MM.1S (cell line): ENCODE data around the gene INO80.

Experiments
- DNase-seq: peaks from one replicate; pipeline ENCODE4 v3.0.0-alpha.2; 2015
- H2AFZ ChIP-seq: fragments of 300-600 bp; sonication (generic); 2 replicates; pipeline ENCODE4 v1.6.0; 2016; ENCODE audit warnings: antibody characterized with exemption, low read length
- H3F3A ChIP-seq: fragments of 300-600 bp; sonication (generic); 2 replicates; pipeline ENCODE4 v1.6.1; 2016; ENCODE audit warnings: mild to moderate bottlenecking, antibody characterized with exemption, low read length, moderate library complexity, mixed read lengths; ENCODE audit not compliant: insufficient read depth
- H3K27ac ChIP-seq: fragments of 300-600 bp; sonication (generic); 2 replicates; pipeline ENCODE4 v1.5.1; 2016; ENCODE audit warnings: mild to moderate bottlenecking, low read length
- H3K27me3 ChIP-seq: fragments of 300-600 bp; sonication (generic); replicated peaks from 2 replicates; pipeline ENCODE4 v1.6.0; 2016; ENCODE audit warnings: low read length; ENCODE audit not compliant: insufficient read depth
- H3K36me3 ChIP-seq: fragments of 300-600 bp; sonication (generic); replicated peaks from 2 replicates; pipeline ENCODE4 v1.6.1; 2016; ENCODE audit warnings: mild to moderate bottlenecking, low read length, mixed read lengths; ENCODE audit not compliant: insufficient read depth
- H3K4me1 ChIP-seq: fragments of 300-600 bp; sonication (generic); 2 replicates; pipeline ENCODE4 v1.6.1; 2016; ENCODE audit warnings: low read length, mixed read lengths
- H3K4me2 ChIP-seq: fragments of 300-600 bp; sonication (generic); 2 replicates; pipeline ENCODE4 v1.6.0; 2016; ENCODE audit warnings: low read depth, low read length
- H3K4me3 ChIP-seq: fragments of 300-600 bp; sonication (generic); 2 replicates; pipeline ENCODE4 v1.5.1; 2016; ENCODE audit warnings: low read length, mixed read lengths
- H3K79me2 ChIP-seq: fragments of 300-600 bp; sonication (generic); 2 replicates; pipeline ENCODE4 v1.6.1; 2016; ENCODE audit warnings: mixed run types, low read length, mixed read lengths
- H3K9ac ChIP-seq: fragments of 300-600 bp; sonication (generic); 2 replicates; pipeline ENCODE4 v1.6.1; 2016; ENCODE audit warnings: low read length, mixed read lengths
- H3K9me2 ChIP-seq: fragments of 300-600 bp; sonication (generic); replicated peaks from 2 replicates; pipeline ENCODE4 v1.6.1; 2016; ENCODE audit warnings: mild to moderate bottlenecking, low read length, mixed read lengths; ENCODE audit not compliant: insufficient read depth
- H3K9me3 ChIP-seq: fragments of 300-600 bp; sonication (generic); replicated peaks from 2 replicates; pipeline ENCODE4 v1.6.1; 2016; ENCODE audit warnings: mild to moderate bottlenecking, low read length, mixed read lengths; ENCODE audit not compliant: insufficient read depth
- H4K20me1 ChIP-seq: fragments of 300-600 bp; sonication (generic); 2 replicates; pipeline ENCODE4 v1.6.1; 2016; ENCODE audit warnings: mild to moderate bottlenecking, low read length, moderate library complexity, mixed read lengths; ENCODE audit not compliant: insufficient read depth
- CTCF ChIP-seq: fragments of 300-600 bp; sonication (generic); IDR thresholded peaks from 2 replicates; pipeline ENCODE4 v1.5.1; 2016; ENCODE audit warnings: antibody characterized with exemption, low read length, mixed read lengths
- EZH2 ChIP-seq: fragments of 300-600 bp; sonication (generic); optimal IDR thresholded peaks from 2 replicates; pipeline ENCODE3; 2017; ENCODE audit warnings: low read depth, mild to moderate bottlenecking, antibody characterized with exemption, low read length, mixed read lengths
- EZH2phosphoT487 ChIP-seq: fragments of 300-600 bp; sonication (generic); IDR thresholded peaks from 2 replicates; pipeline ENCODE4 v1.6.1; 2018; ENCODE audit warnings: antibody characterized with exemption, low read length

INO80 gene

GRCh38 chr15:40942337-40942854 is 173.7 kb downstream of the INO80 start:
- Histone ChIP-seq H3K9me3 (no peaks in the 10 kb centered on the region), H3K4me2 (peak overlapping the region; percentile 93), H3K9me2 (no peaks in the 10 kb centered on the region), H3K4me3 (peak overlapping the region; percentile 67), H3K27me3 (no peaks in the 10 kb centered on the region), H3K4me1 (peaks cover 23% of the 10 kb centered on the region), H4K20me1 (no peaks in the 10 kb centered on the region), H3F3A (peaks cover 23% of the 10 kb centered on the region), H3K36me3 (no peaks in the 10 kb centered on the region), H3K27ac (peak overlapping the region; percentile 38; the same call in 1 of the 2 replicates), H3K79me2 (no peaks in the 10 kb centered on the region), H2AFZ (peak overlapping the region; percentile 98), H3K9ac (peak overlapping the region; percentile 62)
- no peak for DNase-seq
- TF ChIP-seq EZH2phosphoT487 (no peak), EZH2 (no peak), CTCF (no peak)

- Histone ChIP-seq H3K4me2 (peak overlapping the region; percentile 93), H3K27me3 (no peaks in the 10 kb centered on the region), H3K9me2 (no peaks in the 10 kb centered on the region), H3F3A (peaks cover 23% of the 10 kb centered on the region), H3K9me3 (no peaks in the 10 kb centered on the region), H3K79me2 (no peaks in the 10 kb centered on the region), H3K27ac (peak overlapping the region; percentile 48; the same call in 1 of the 2 replicates), H3K9ac (peak overlapping the region; percentile 70), H4K20me1 (no peaks in the 10 kb centered on the region), H3K36me3 (no peaks in the 10 kb centered on the region), H3K4me3 (peak overlapping the region; percentile 67), H2AFZ (peak overlapping the region; percentile 98), H3K4me1 (peaks cover 23% of the 10 kb centered on the region)
- TF ChIP-seq CTCF (peak; percentile 24; the same call in 1 of the 2 replicates), EZH2phosphoT487 (no peak)
- DNase-seq, result peak; percentile 91
Observed at GRCh38 chr15:40941528-40942336, 174.3 kb downstream of the INO80 start.

- Histone ChIP-seq H3K4me1 (peaks cover 23% of the 10 kb centered on the region), H3K9me3 (no peaks in the 10 kb centered on the region), H3K27me3 (no peaks in the 10 kb centered on the region), H2AFZ (peak overlapping the region; percentile 78), H3K9ac (peak overlapping the region; percentile 70; the same call in 1 of the 2 replicates), H3K4me2 (peak overlapping the region; percentile 75), H3F3A (peaks cover 22% of the 10 kb centered on the region), H3K79me2 (no peaks in the 10 kb centered on the region), H3K27ac (peak overlapping the region; percentile 48; the same call in 1 of the 2 replicates), H3K4me3 (peak overlapping the region; percentile 59), H3K36me3 (no peaks in the 10 kb centered on the region), H3K9me2 (no peaks in the 10 kb centered on the region), H4K20me1 (no peaks in the 10 kb centered on the region)
- no peak for DNase-seq
- TF ChIP-seq EZH2, result no peak
- no peak for TF ChIP-seq CTCF
- no peak for TF ChIP-seq EZH2phosphoT487
Observed at GRCh38 chr15:40941068-40941527, 175.0 kb downstream of the INO80 start.
